ENCODE data around the gene KDM7A.
A peak's percentile ranks its signal among the peaks of the same experiment; 100 is the strongest.

KDM7A gene

DNA sequence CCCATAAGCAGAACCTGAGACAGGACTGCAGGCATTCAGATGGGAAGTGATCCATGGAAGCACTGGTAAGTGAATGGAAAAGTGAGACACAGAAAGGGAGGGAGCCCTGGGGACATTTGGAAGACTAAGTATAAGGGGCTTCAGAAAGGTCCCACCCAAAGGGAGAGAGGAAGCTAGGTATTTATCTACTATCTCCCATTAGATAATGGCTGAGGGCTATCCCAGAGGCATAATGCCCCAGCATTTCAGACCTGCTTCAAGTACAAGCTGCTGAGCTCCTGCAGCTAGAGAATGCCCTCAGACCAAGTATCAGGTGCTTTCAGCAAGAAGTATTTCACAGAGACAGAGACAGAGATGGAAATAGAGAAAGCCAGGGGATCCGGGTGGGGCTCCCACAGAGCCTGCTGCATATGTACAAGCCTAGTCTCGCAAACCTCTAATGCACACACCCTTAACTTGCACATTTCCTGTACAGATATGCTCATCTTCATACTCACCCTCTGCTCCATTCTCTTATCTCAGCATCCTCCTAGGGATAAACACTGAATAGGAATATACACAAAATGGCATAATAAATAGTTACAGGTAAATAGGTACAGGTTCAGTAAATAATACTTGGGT is 20.2 kb downstream of the KDM7A start:
- no peak overlapping the region for H3K4me3 ChIP-seq (ENCODE audit: low read depth, low read length)
- peaks cover 17% of the 10 kb centered on the region for H3K4me1 ChIP-seq
- no peaks in the 10 kb centered on the region for H3K9me3 ChIP-seq
- no peaks in the 10 kb centered on the region for H3K36me3 ChIP-seq
- no peak for DNase-seq
- TF ChIP-seq CTCF (IDR thresholded peaks at IDR 0.05; ENCODE audit: low read depth, low read length): no peak
- H3K27me3 ChIP-seq: no peaks in the 10 kb centered on the region

GRCh38 chr7:140155428-140155827 is 21.4 kb downstream of the KDM7A start:
- no peaks in the 10 kb centered on the region for H3K36me3 ChIP-seq
- H3K9me3 ChIP-seq: no peaks in the 10 kb centered on the region
- no peak for DNase-seq
- no peak for TF ChIP-seq CTCF (IDR thresholded peaks at IDR 0.05; ENCODE audit: low read depth, low read length)
- H3K4me3 ChIP-seq (ENCODE audit: low read depth, low read length): 0 out of 2 replicates have a peak overlapping the region, but pooled peaks have one; percentile 3
- no peaks in the 10 kb centered on the region for H3K27me3 ChIP-seq
- H3K4me1 ChIP-seq: peaks cover 13% of the 10 kb centered on the region

GRCh38 chr7:140153666-140154161 is 23.1 kb downstream of the KDM7A start:
- peak overlapping the region; percentile 33 for H3K4me3 ChIP-seq (ENCODE audit: low read depth, low read length)
- TF ChIP-seq CTCF (IDR thresholded peaks at IDR 0.05; ENCODE audit: low read depth, low read length): no peak
- no peaks in the 10 kb centered on the region for H3K36me3 ChIP-seq
- H3K9me3 ChIP-seq: no peaks in the 10 kb centered on the region
- peaks cover 8% of the 10 kb centered on the region; the same call in 1 of the 2 replicates for H3K4me1 ChIP-seq
- H3K27me3 ChIP-seq: no peaks in the 10 kb centered on the region
- no peak for DNase-seq

DNA sequence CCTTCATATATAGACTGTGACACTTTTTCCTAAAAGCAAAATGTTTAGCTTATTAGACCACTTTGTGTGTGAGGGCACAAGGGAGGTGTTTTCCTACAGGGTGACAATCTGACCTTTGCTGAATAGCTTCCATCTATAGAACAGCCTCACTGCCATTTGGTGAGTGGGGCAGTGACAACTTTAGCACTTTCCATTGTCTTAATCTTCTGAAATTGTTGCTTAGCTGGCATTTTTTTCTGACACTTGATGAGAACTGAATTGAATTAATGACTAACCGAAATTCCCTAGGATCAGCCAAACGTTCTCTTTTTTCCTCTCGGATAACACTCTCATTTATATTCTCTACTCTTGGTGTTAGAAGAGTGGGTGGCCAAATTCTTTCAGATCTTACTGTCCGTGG is 30.2 kb downstream of the KDM7A start:
- Histone ChIP-seq H3K9me3 (no peaks in the 10 kb centered on the region), H3K36me3 (no peaks in the 10 kb centered on the region), H3K4me3 (ENCODE audit: low read depth, low read length) (no peak overlapping the region), H3K4me1 (no peaks in the 10 kb centered on the region; the same call in 1 of the 2 replicates), H3K27me3 (no peaks in the 10 kb centered on the region)
- no peak for TF ChIP-seq CTCF (IDR thresholded peaks at IDR 0.05; ENCODE audit: low read depth, low read length)
- no peak for DNase-seq

DNA sequence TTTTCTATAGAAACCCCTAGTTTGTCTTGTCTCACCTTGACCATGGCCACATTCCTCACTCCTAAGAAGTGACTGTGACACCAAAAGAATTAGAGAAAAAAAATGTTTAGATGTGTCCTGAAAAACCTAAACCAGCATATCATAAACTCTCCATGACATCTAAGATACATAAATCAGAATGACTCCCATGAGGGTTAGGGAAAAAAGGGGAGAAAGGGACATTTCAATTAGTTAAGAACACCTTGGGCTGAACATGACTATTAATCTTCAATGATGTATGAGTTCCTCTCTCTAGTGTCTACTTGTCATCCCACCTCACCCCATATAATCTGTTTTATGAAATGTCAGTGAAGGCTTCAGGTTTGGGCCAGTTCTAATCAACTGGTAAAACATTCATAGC is 31.1 kb downstream of the KDM7A start:
- no peaks in the 10 kb centered on the region for H3K36me3 ChIP-seq
- no peak for TF ChIP-seq CTCF (IDR thresholded peaks at IDR 0.05; ENCODE audit: low read depth, low read length)
- no peak overlapping the region for H3K4me3 ChIP-seq (ENCODE audit: low read depth, low read length)
- no peaks in the 10 kb centered on the region for H3K9me3 ChIP-seq
- no peaks in the 10 kb centered on the region for H3K27me3 ChIP-seq
- H3K4me1 ChIP-seq: no peaks in the 10 kb centered on the region; the same call in 1 of the 2 replicates
- DNase-seq: no peak

DNA sequence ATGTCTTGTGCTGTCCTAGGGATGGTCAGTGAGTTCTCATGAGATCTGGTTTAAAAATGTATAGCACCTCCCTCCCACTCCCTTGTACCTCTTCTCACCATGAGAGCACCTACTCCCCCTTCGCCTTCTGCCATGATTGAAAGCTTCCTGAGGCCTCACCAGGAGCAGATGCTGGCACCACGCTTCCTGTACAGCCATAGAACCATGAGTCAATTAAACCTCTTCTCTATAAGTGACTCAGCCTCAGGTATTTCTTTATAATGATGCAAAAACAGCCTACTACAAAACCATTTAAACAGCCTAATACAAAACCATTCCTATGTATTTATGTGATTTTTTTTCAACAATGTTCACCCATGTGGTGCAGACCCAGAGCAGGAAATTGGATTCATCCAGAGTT is 32.0 kb downstream of the KDM7A start:
- no peak for DNase-seq
- no peak overlapping the region for H3K4me3 ChIP-seq (ENCODE audit: low read depth, low read length)
- H3K27me3 ChIP-seq: no peaks in the 10 kb centered on the region
- no peak for TF ChIP-seq CTCF (IDR thresholded peaks at IDR 0.05; ENCODE audit: low read depth, low read length)
- H3K9me3 ChIP-seq: no peaks in the 10 kb centered on the region
- H3K36me3 ChIP-seq: no peaks in the 10 kb centered on the region
- no peaks in the 10 kb centered on the region; the same call in 1 of the 2 replicates for H3K4me1 ChIP-seq

Data from BE2C (cell line).